Pulmonary artery endothelial cell (primary cell): ENCODE results near the gene SLC25A33. TPM values are rescaled to one million over a fixed set of nuclear protein-coding genes. Genes with fewer than 3 reads are reported as not detected.

Experiments used
- DNase-seq: peaks from one replicate; pipeline ENCODE4 v3.0.0-alpha.2; 2011; ENCODE audit warnings: low read depth, low spot score
- total RNA-seq: library from RNA; depleted of rRNA; stranded (reverse); fragments of >200 nt; gene quantifications from 2 replicates; pipeline ENCODE4 v1.2.3, GENCODE V29; 2014

Gene SLC25A33
- total RNA-seq, 1 donor from 2014 or later: 6.8 TPM

GRCh38 chr1:9588551-9589143 is 49.4 kb downstream of the SLC25A33 start, which contains the start of gene TMEM201:
Gene TMEM201 (plus strand): TSS chr1:9588911. CDS start chr1:9588931, 20 bp downstream.
- DNase-seq: peak; percentile 62

GRCh38 chr1:9589144-9589718 is 50.0 kb downstream of the SLC25A33 start:
- DNase-seq: no peak

GRCh38 chr1:9589719-9590157 is 50.5 kb downstream of the SLC25A33 start:
- no peak for DNase-seq

GRCh38 chr1:9590201-9590600 is 50.9 kb downstream of the SLC25A33 start:
- DNase-seq: no peak

GRCh38 chr1:9590945-9591668 is 51.8 kb downstream of the SLC25A33 start:
- DNase-seq: no peak

GRCh38 chr1:9591669-9592509 is 52.6 kb downstream of the SLC25A33 start:
- no peak for DNase-seq

GRCh38 chr1:9592510-9593075 is 53.3 kb downstream of the SLC25A33 start:
- no peak for DNase-seq

GRCh38 chr1:9593147-9593491 is 53.9 kb downstream of the SLC25A33 start:
- DNase-seq: no peak

GRCh38 chr1:9593492-9594465 is 54.5 kb downstream of the SLC25A33 start:
- DNase-seq: peak; percentile 65

- no peak for DNase-seq
These were observed 55.3 kb downstream of the SLC25A33 start for GRCh38 chr1:9594471-9595155.

- no peak for DNase-seq
These were observed 56.1 kb downstream of the SLC25A33 start for GRCh38 chr1:9595156-9595967.

- no peak for DNase-seq
These were observed 56.7 kb downstream of the SLC25A33 start for GRCh38 chr1:9595968-9596340.

GRCh38 chr1:9596415-9597123 is 57.3 kb downstream of the SLC25A33 start:
- DNase-seq: no peak

- DNase-seq: no peak
These were observed 58.4 kb downstream of the SLC25A33 start for GRCh38 chr1:9597361-9598315.

GRCh38 chr1:9598316-9598700 is 59.0 kb downstream of the SLC25A33 start:
- DNase-seq: no peak

GRCh38 chr1:9599741-9600140 is 60.5 kb downstream of the SLC25A33 start:
- no peak for DNase-seq
